Stimulated activated CD8-positive, alpha-beta memory T cell treated with anti-CD3 and anti-CD28 coated beads, Interleukin-12 subunit alpha, Interleukin-12 subunit beta, amount 100 ng/mL, for 24 hours (primary cell): ENCODE data around the gene NUTM2D.
"Not testable (repeated sequence)": the region's sequence is repeated elsewhere in the genome, so short reads cannot be mapped to it uniquely, and the experiment has no call there.

Experiments
- DNase-seq: peaks from one replicate; pipeline ENCODE4 v3.0.0-alpha.2; 2020; ENCODE audit errors: extremely low read depth

Gene NUTM2D

GRCh38 chr10:87379115-87379514, 21.6 kb downstream of the NUTM2D start:
- not testable (repeated sequence) for DNase-seq

GRCh38 chr10:87383149-87383857, 25.8 kb downstream of the NUTM2D start:
- not testable (repeated sequence) for DNase-seq

- DNase-seq, result not testable (repeated sequence)
These were observed 26.7 kb downstream of the NUTM2D start for GRCh38 chr10:87384283-87384682.

GRCh38 chr10:87385762-87386360, 28.3 kb downstream of the NUTM2D start:
- DNase-seq, result not testable (repeated sequence)

- not testable (repeated sequence) for DNase-seq
These were observed 33.8 kb downstream of the NUTM2D start for GRCh38 chr10:87391360-87391759.

- DNase-seq, result not testable (repeated sequence)
These were observed 38.7 kb downstream of the NUTM2D start for GRCh38 chr10:87396206-87396605.

GRCh38 chr10:87398436-87398835, 40.9 kb downstream of the NUTM2D start:
- DNase-seq, result not testable (repeated sequence)

- DNase-seq, result not testable (repeated sequence)
These were observed 50.2 kb downstream of the NUTM2D start for GRCh38 chr10:87407516-87408467.

- not testable (repeated sequence) for DNase-seq
These were observed 56.4 kb downstream of the NUTM2D start for GRCh38 chr10:87413921-87414320.
